ENCODE data around the gene IGFBPL1.
"Not testable (repeated sequence)": the region's sequence is repeated elsewhere in the genome, so short reads cannot be mapped to it uniquely, and the experiment has no call there.

Gene IGFBPL1, protein sequence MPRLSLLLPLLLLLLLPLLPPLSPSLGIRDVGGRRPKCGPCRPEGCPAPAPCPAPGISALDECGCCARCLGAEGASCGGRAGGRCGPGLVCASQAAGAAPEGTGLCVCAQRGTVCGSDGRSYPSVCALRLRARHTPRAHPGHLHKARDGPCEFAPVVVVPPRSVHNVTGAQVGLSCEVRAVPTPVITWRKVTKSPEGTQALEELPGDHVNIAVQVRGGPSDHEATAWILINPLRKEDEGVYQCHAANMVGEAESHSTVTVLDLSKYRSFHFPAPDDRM

DNA sequence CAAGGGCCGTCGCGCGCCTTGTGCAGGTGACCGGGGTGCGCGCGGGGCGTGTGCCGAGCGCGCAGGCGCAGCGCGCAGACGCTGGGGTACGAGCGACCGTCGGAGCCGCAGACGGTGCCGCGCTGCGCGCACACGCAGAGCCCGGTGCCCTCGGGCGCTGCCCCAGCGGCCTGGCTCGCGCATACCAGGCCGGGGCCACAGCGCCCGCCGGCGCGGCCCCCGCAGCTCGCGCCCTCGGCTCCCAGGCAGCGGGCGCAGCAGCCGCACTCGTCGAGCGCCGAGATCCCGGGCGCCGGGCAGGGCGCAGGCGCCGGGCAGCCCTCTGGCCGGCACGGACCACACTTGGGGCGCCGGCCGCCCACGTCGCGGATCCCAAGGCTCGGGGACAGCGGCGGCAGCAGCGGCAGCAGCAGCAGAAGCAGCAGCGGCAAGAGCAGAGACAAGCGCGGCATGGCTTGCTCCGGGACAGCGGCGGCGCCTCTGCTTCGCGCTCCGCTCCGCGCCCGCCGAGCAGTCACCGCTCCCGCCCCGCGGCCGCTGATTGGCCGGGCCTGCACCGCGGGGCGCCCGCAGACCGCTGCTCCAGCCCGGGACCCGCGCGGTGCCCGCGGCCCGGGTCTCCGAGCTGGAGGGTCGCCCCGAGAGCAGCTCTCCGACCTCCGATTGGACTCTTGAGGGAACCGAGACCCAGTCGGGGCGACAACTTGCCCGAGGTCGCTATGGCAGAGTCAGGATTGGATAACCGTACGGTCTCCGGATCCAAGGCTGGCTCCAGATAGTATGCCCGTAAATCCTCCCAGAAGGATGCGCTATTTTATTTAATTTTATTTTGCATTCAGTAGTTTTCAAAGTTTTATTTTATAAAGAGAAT is at the start of gene IGFBPL1:
Gene IGFBPL1, minus strand, starts transcription at position 482 of the 871 bp plus-strand sequence. Its CDS starts 30 bp downstream, at position 452.
- H3K36me3 Mint-ChIP-seq (ENCODE audit: low read depth): no peaks in the 10 kb centered on the region
- H3K27ac Mint-ChIP-seq: no peak within 1 kb of the TSS
- H3K4me1 Mint-ChIP-seq: peaks cover 18% of the 10 kb centered on the region
- TF ChIP-seq, protein P1, sequence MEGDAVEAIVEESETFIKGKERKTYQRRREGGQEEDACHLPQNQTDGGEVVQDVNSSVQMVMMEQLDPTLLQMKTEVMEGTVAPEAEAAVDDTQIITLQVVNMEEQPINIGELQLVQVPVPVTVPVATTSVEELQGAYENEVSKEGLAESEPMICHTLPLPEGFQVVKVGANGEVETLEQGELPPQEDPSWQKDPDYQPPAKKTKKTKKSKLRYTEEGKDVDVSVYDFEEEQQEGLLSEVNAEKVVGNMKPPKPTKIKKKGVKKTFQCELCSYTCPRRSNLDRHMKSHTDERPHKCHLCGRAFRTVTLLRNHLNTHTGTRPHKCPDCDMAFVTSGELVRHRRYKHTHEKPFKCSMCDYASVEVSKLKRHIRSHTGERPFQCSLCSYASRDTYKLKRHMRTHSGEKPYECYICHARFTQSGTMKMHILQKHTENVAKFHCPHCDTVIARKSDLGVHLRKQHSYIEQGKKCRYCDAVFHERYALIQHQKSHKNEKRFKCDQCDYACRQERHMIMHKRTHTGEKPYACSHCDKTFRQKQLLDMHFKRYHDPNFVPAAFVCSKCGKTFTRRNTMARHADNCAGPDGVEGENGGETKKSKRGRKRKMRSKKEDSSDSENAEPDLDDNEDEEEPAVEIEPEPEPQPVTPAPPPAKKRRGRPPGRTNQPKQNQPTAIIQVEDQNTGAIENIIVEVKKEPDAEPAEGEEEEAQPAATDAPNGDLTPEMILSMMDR (IDR thresholded peaks at IDR 0.05; ENCODE audit: unreplicated experiment in 3 of 3): no peak
- H3K4me3 Mint-ChIP-seq: peak within 1 kb of the TSS; percentile 73 to 80 (median 77)
- H3K27me3 Mint-ChIP-seq (ENCODE audit: low read depth): peaks cover 60% of the 10 kb centered on the region
- no peaks in the 10 kb centered on the region for H3K9me3 Mint-ChIP-seq

DNA sequence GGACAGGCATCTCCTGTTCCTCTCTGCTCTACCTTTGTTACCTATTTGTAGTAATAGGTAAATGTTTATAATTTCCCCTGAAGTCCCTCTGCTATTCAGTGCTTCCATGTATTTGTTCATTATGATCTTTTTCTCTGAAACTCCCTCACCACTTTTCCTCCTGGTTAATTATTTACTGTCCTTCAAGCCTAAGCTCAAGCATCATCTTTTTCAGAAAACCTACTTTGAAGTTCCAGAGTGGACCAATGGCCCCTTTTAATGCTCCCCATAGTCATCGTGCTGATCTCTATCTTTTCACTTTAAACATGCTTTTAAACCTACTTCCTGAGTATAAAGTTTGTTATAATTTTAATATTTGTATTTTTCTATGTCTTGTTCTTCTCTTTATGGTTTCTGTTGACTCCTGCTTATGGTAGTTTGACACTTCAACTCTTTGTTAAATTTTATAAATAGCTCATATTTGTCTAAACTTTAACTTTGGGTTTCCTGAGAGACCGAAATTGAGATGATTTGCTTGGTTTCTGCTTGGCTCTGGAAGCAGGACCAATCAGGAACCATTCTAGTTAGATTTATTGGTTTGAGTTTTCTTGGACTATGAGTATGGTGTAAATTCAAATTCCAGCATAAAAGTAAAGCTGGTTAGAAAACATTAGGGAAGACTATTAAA is 48.5 kb upstream of the IGFBPL1 start:
- Mint-ChIP-seq H3K9me3 (peaks cover 11% of the 10 kb centered on the region), H3K27ac (peak overlapping the region; percentile 19 to 59 (median 39))
- H3K36me3 Mint-ChIP-seq (ENCODE audit: low read depth); H3K4me3 Mint-ChIP-seq; H3K27me3 Mint-ChIP-seq (ENCODE audit: low read depth); H3K4me1 Mint-ChIP-seq: not testable (repeated sequence)

DNA sequence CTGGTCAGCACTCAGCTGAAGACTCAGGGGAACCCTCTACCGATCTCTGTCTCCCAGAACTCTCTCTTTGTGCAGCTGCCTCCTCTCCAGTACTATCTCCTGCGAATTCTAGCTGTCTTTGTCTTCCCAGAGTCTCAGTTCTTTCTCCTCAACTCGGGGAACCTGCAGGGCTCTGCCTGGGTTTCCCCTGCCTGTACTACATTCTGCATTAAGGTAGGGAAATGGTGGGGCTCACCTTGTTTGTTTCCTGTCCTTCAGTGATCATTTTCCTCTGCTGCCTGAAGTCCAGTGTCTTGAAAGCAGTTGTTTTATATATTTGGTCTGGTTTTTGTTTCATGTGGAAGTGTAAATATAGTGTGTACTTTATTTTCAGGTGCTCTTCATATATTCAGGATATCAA is 43.1 kb upstream of the IGFBPL1 start:
- H3K9me3 Mint-ChIP-seq: peaks cover 11% of the 10 kb centered on the region
- no peak overlapping the region for H3K4me3 Mint-ChIP-seq

DNA sequence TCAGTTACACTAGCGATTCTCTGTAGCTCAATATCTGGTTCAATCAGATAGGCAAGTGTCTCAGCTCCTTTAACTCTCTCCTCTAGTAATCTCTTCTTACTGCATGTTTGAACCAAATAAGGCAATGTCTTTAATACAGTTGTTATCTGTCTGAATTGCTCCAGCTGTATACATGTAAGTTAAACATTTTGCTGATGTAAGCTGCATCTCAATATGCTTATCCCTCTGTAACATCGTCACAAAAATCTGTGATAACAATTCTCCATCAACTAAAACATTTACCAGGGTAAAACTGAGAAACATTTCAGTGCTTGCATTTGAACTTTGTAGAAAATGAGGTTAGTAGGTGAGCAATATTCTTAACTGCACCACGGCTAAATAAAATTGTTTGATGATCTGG is 29.6 kb upstream of the IGFBPL1 start:
- TF ChIP-seq, protein P1 (IDR thresholded peaks at IDR 0.05; ENCODE audit: unreplicated experiment in 3 of 3): no peak
- peaks cover 8% of the 10 kb centered on the region for H3K27me3 Mint-ChIP-seq (ENCODE audit: low read depth)
- peaks cover 27% of the 10 kb centered on the region for H3K9me3 Mint-ChIP-seq
- H3K36me3 Mint-ChIP-seq (ENCODE audit: low read depth): no peaks in the 10 kb centered on the region
- no peaks in the 10 kb centered on the region for H3K4me1 Mint-ChIP-seq
- no peak overlapping the region for H3K27ac Mint-ChIP-seq
- H3K4me3 Mint-ChIP-seq: no peak overlapping the region

More for the DNA sequence above, 43.1 kb upstream of the IGFBPL1 start:
- TF ChIP-seq, protein P1 (IDR thresholded peaks at IDR 0.05; ENCODE audit: unreplicated experiment in 3 of 3): no peak
- peaks cover 4% of the 10 kb centered on the region for H3K27me3 Mint-ChIP-seq (ENCODE audit: low read depth)
- no peak overlapping the region for H3K27ac Mint-ChIP-seq
- peaks cover 5% of the 10 kb centered on the region for H3K36me3 Mint-ChIP-seq (ENCODE audit: low read depth)
- H3K4me1 Mint-ChIP-seq: peaks cover 2% of the 10 kb centered on the region

DNA sequence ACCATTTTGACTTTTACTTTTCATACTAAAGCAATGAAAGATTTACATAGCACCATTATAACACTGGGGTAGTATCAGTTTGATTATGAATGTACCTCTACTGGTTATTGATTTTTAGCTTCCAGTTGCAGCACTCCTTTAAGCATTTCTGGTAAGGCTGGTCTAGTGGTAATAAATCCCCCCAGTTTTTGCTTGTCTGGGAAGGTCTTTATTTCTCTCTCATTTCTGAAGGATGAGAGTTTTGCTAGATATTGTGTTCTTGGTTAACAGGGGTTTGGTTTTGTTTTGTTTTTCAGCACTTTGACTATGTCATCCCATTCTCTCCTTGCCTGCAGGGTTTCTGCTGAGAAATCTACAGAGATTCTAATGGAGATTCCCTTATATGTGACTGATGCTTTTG is 26.9 kb upstream of the IGFBPL1 start:
- H3K27me3 Mint-ChIP-seq (ENCODE audit: low read depth): peaks cover 8% of the 10 kb centered on the region
- no peaks in the 10 kb centered on the region for H3K36me3 Mint-ChIP-seq (ENCODE audit: low read depth)
- H3K4me3 Mint-ChIP-seq: no peak overlapping the region
- TF ChIP-seq, protein P1 (IDR thresholded peaks at IDR 0.05; ENCODE audit: unreplicated experiment in 3 of 3): no peak
- peaks cover 27% of the 10 kb centered on the region for H3K9me3 Mint-ChIP-seq
- no peaks in the 10 kb centered on the region for H3K4me1 Mint-ChIP-seq
- H3K27ac Mint-ChIP-seq: no peak overlapping the region

DNA sequence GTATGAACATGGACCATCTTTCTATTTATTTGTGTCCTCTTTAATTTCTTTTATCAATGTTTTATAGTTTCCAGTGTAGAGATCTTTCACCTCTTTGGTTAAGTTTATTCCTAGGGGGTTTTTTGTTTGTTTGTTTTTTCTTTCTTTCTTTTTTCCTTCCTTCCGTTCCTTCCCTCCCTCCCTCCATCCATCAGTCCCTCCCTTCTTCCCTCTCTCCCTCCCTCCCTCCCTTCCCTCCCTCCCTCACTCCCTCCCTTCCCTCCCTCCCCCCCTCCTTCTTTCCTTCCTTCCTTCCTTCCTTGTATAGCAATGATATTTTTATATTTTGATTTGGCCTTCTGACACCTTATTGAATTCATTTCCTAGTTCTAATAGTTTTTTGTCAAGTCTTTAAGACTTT is 23.4 kb upstream of the IGFBPL1 start:
- Mint-ChIP-seq H3K36me3 (ENCODE audit: low read depth) (no peaks in the 10 kb centered on the region), H3K27ac (no peak overlapping the region), H3K27me3 (ENCODE audit: low read depth) (peaks cover 7% of the 10 kb centered on the region), H3K9me3 (peaks cover 22% of the 10 kb centered on the region), H3K4me3 (no peak overlapping the region), H3K4me1 (no peaks in the 10 kb centered on the region)
- TF ChIP-seq, protein P1 (IDR thresholded peaks at IDR 0.05; ENCODE audit: unreplicated experiment in 3 of 3): no peak
